Activated T-helper 1 cell treated with anti-CD3 and anti-CD28 coated beads, Interleukin-12 subunit alpha, Interleukin-12 subunit beta, Interleukin-2, Interleukin-4 antibody, amounts not matched to agents 30 ng/mL and 10 ng/mL and 1 ng/mL, durations not matched to agents 14 hours and 24 hours and 36 hours (primary cell): Measurements from ENCODE around the gene CCDC9B. TPM values are rescaled to one million over a fixed set of nuclear protein-coding genes. Genes with fewer than 3 reads are reported as not detected.
A peak's percentile ranks its signal among the peaks of the same experiment; 100 is the strongest.

ENCODE experiments used
- DNase-seq: peaks from one replicate; pipeline ENCODE4 v3.0.0; 2021; ENCODE audit warnings: low spot score
- H3K27ac Mint-ChIP-seq: one replicate; pipeline ENCODE4 v1.8.0; 2021; ENCODE audit warnings: mild to moderate bottlenecking, mixed read lengths
- H3K27me3 Mint-ChIP-seq: one replicate; pipeline ENCODE4 v1.8.0; 2022; ENCODE audit warnings: mild to moderate bottlenecking, moderate library complexity, mixed read lengths; ENCODE audit not compliant: insufficient read depth
- H3K36me3 Mint-ChIP-seq: one replicate; pipeline ENCODE4 v1.8.0; 2021; ENCODE audit warnings: low read depth, mixed read lengths
- H3K4me1 Mint-ChIP-seq: one replicate; pipeline ENCODE4 v1.8.0; 2021; ENCODE audit warnings: low read depth, mixed read lengths
- H3K4me3 Mint-ChIP-seq: one replicate; pipeline ENCODE4 v1.8.0; 2021; ENCODE audit warnings: mild to moderate bottlenecking, moderate library complexity, mixed read lengths
- H3K9me3 Mint-ChIP-seq: one replicate; pipeline ENCODE4 v1.8.0; 2021; ENCODE audit warnings: mixed read lengths
- intact Hi-C: fragments of 100-400 bp; cut with micrococcal nuclease; formaldehyde crosslinking; loops from one replicate; pipeline ENCODE4 v1.15.1; 2024
- total RNA-seq: library from RNA; stranded (reverse); gene quantifications from 2 replicates; pipeline ENCODE4 v1.2.3, GENCODE V29; 2022

The CCDC9B gene
- total RNA-seq, 1 donor from 2014 or later = 0.21 TPM

DNA sequence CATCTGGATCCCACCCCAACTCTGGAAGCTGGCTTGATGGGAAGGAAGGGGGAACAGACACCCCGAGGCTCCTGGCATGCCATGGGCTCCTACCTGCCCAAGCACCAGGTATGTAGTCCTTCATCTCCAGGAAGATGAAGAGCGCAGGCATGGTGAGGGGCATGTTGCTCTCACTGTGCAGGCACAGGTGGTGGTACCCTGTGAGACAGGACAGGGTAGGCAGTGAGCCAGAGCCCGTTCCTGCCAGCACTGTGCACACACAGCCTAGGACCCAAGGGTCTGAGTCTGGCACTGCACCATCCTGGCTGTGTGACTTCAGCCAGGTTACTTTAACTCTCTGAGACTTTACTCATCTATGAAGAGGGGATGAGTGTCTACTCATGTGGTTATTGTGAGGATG lies 48.5 kb downstream of the CCDC9B start:
- H3K4me3 Mint-ChIP-seq = no peak overlapping the region
- no peak for DNase-seq
- H3K9me3 Mint-ChIP-seq = no peaks in the 10 kb centered on the region
- H3K4me1 Mint-ChIP-seq = no peaks in the 10 kb centered on the region
- H3K27ac Mint-ChIP-seq = no peak overlapping the region
- H3K27me3 Mint-ChIP-seq = no peaks in the 10 kb centered on the region
- intact Hi-C loops = no loop called here
- H3K36me3 Mint-ChIP-seq = peaks cover 17% of the 10 kb centered on the region

DNA sequence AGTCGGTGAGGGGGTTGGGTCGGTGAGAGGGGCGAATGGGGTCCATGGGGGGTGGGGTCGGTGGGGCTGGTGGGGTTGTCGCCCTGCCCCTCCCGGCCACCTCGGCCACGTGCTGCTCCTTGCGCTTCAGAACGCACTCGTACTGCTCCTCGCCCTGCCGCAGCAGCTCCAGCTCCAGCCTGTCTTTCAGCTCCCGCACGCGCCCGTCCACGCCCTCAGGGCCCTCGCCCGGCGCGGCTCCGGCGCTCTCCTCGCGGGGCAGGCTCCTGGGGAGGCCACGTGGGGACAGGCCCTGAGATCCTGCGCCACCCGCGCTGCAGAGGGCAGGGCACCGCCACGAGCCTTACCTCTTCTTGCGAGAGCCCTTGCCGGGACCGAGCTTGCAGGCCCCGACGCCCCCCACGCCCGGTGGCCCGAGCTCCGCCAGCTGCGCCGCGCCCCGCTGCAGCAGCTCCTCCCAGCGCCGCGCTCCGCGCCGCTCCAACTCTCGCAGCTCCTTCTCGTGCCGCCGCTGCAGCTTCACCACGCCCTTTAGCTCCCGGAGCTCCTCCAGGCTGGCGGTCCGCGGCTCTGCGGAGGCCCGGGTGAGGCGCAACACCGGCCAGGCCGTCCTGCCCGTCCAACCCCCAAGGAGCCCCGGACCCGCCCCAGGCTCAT lies 49.7 kb downstream of the CCDC9B start:
- H3K4me1 Mint-ChIP-seq = no peaks in the 10 kb centered on the region
- no peak overlapping the region for H3K4me3 Mint-ChIP-seq
- no peaks in the 10 kb centered on the region for H3K27me3 Mint-ChIP-seq
- intact Hi-C loops = no loop called here
- no peaks in the 10 kb centered on the region for H3K9me3 Mint-ChIP-seq
- H3K27ac Mint-ChIP-seq = no peak overlapping the region
- peaks cover 10% of the 10 kb centered on the region for H3K36me3 Mint-ChIP-seq
- no peak for DNase-seq

DNA sequence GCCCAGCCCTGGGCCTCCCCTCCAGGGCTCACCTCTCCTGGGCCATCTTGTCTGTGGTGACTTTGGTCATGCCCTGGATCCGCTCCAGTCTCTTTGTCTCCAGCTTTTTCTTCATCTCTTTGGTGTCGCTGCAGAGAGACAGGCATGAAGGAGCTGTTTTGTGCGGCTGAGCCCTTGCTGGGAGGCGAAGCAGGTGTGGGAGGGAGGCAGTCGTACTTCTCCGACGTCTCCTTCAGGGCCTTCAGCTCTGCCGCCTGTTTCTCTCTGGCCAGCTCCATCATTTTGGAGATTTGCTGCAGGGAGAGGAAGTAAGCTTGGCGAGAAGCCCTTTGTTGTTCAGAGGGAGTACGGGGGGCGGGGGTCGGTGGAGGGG lies 50.2 kb downstream of the CCDC9B start:
- no peak overlapping the region for H3K27ac Mint-ChIP-seq
- H3K27me3 Mint-ChIP-seq = no peaks in the 10 kb centered on the region
- H3K9me3 Mint-ChIP-seq = no peaks in the 10 kb centered on the region
- H3K4me3 Mint-ChIP-seq = no peak overlapping the region
- DNase-seq = no peak
- intact Hi-C loops = no loop called here
- no peaks in the 10 kb centered on the region for H3K4me1 Mint-ChIP-seq
- peaks cover 10% of the 10 kb centered on the region for H3K36me3 Mint-ChIP-seq

DNA sequence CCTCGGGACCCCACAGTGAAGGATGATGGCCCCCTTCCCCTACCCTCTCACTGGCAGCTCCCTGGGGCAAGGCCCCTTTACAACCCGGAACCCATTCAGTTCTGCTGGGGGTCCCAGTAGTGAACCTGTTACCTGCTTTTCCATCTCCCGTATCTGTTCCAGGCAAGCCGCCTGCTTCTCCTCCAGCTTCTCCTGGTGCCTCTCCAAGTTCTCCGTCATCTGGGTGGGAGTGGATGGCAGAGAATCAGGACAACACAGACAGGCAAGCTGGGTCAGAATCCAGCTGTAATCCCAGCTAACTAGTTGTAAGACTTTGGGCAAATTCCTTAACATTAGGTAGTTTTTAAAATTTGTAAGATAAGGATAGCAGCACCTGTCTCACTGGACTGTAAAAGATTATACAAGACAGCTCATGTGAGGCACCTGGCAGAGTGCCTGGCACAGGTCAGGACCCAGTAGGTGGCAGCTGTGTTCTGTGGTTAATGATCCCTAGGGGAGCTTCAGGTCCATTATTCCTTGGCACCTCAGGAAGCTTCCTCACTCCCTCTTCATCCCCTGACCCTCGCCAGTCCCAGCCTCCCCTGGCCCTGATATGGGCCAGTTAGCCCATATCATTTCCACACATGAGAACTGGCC lies 51.5 kb downstream of the CCDC9B start:
- intact Hi-C loops = no loop called here
- DNase-seq = no peak
- peaks cover 2% of the 10 kb centered on the region for H3K27me3 Mint-ChIP-seq
- peaks cover 11% of the 10 kb centered on the region for H3K36me3 Mint-ChIP-seq
- no peaks in the 10 kb centered on the region for H3K4me1 Mint-ChIP-seq
- H3K4me3 Mint-ChIP-seq = no peak overlapping the region
- H3K27ac Mint-ChIP-seq = no peak overlapping the region
- no peaks in the 10 kb centered on the region for H3K9me3 Mint-ChIP-seq

DNA sequence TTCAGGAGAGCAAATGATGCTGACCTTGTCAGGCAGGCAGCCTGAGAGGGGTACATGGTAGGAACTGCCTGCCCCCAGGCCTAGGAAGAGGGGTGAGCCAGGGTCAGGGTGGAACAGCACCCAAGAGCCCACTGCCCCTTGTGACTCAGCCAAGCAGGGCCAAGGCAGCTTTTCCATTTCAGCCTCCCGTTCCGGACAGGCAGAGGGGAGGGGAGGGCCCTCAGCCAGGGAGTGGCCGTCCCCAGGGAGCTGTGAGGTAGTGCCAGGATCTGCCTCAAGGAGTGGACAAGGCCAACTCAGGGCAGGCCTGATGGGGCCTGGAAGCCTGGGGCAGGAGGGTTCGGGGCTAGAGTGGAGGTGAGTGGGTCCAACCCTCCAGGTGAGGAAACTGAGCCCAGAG lies 52.8 kb downstream of the CCDC9B start:
- H3K27ac Mint-ChIP-seq = no peak overlapping the region
- H3K36me3 Mint-ChIP-seq = peaks cover 12% of the 10 kb centered on the region
- DNase-seq = no peak
- no peaks in the 10 kb centered on the region for H3K9me3 Mint-ChIP-seq
- H3K4me3 Mint-ChIP-seq = no peak overlapping the region
- peaks cover 12% of the 10 kb centered on the region for H3K27me3 Mint-ChIP-seq
- intact Hi-C loops = no loop called here
- no peaks in the 10 kb centered on the region for H3K4me1 Mint-ChIP-seq

DNA sequence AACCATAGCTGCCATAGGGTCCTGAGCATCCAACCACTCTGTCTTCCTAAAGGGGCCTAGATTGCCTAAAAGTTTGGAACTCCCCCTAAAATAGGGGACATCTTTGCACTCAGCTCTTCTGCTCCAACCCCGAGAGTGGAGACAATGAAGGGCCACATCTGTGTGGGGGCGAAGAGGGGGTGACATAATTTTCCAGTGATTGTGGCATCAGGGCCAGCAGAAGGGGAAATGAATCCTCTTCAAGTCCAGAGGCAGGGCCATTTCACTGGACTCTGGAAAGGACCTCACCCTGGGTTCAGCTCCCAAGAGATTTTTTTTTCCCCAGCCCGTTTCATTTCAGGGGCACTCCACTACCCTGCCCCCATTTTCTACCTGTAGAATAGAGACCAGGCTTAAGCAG lies 53.2 kb downstream of the CCDC9B start:
- peaks cover 12% of the 10 kb centered on the region for H3K36me3 Mint-ChIP-seq
- DNase-seq = no peak
- peaks cover 12% of the 10 kb centered on the region for H3K27me3 Mint-ChIP-seq
- no peaks in the 10 kb centered on the region for H3K4me1 Mint-ChIP-seq
- H3K4me3 Mint-ChIP-seq = no peak overlapping the region
- intact Hi-C loops = no loop called here
- H3K9me3 Mint-ChIP-seq = no peaks in the 10 kb centered on the region
- no peak overlapping the region for H3K27ac Mint-ChIP-seq

DNA sequence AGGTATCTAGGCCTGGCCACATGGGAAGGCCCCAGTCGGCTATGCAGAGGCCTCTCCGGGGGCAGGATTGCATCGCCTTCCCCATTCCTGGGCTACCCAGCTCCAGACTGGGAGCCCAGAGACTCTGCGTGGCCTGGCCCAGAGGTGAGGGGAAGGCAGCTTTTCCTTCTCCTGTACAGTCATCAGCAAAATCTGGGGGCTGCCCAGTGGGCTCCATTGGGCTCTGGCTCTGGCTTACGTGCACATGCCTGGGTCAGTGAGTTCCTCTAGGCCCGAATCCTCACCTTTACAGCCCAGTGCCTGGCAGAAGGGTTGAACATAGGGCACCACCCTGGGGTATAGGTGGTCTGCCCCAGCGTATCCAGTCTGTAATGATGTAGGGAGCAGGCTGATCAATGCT lies 53.9 kb downstream of the CCDC9B start:
- DNase-seq = no peak
- intact Hi-C loops = no loop called here
- peaks cover 12% of the 10 kb centered on the region for H3K27me3 Mint-ChIP-seq
- H3K4me3 Mint-ChIP-seq = no peak overlapping the region
- no peak overlapping the region for H3K27ac Mint-ChIP-seq
- no peaks in the 10 kb centered on the region for H3K4me1 Mint-ChIP-seq
- peaks cover 12% of the 10 kb centered on the region for H3K36me3 Mint-ChIP-seq
- no peaks in the 10 kb centered on the region for H3K9me3 Mint-ChIP-seq

DNA sequence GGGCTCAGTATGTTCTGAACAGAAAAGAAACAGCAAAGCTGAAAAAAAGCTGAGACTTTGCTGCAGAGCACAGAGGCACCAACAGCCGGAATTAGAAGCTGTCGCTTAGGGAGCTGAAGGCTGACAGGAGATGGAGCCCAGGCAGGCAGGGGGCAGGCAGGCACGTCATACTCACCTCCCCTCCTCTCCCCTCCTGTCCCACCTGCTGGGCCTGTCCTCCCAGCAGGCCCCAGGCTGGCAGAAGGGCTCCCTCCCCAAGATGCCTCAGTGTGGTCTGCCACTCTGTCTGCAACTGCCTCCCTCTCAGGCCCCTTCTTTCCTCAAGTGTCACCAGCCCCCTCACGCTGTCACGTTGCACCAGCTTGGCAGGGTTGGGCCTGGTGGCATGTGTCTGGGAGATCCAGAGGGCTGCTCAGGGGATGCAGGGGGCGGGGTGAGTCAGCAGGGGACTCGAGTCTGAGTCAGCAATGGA lies 54.6 kb downstream of the CCDC9B start:
- H3K4me1 Mint-ChIP-seq = no peaks in the 10 kb centered on the region
- no peak for DNase-seq
- intact Hi-C loops = no loop called here
- no peak overlapping the region for H3K4me3 Mint-ChIP-seq
- peaks cover 13% of the 10 kb centered on the region for H3K27me3 Mint-ChIP-seq
- no peak overlapping the region for H3K27ac Mint-ChIP-seq
- H3K9me3 Mint-ChIP-seq = no peaks in the 10 kb centered on the region
- peaks cover 12% of the 10 kb centered on the region for H3K36me3 Mint-ChIP-seq

DNA sequence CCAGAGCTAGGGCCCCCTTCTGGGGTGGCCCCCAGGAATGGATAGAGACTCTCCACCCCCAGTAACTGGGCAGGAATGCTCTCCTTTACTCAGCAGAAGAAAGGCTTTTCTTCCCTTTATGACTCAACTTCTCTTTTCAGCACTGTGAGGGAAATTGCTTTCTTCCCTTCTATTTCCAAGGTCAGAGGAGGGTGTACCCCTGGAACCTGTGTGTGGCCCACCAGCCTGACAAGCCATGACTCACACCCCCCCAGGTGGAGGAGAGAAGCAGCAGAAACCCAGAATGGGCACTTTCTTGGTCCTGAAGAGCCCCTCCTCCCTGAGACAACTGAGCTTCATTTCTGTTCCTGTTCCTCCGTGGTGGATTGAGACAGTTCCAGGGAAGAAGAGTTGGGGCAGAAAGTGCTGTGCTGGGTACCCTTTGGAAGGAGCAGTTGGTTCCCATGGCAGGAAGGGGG lies 55.2 kb downstream of the CCDC9B start:
- intact Hi-C loops = no loop called here

DNA sequence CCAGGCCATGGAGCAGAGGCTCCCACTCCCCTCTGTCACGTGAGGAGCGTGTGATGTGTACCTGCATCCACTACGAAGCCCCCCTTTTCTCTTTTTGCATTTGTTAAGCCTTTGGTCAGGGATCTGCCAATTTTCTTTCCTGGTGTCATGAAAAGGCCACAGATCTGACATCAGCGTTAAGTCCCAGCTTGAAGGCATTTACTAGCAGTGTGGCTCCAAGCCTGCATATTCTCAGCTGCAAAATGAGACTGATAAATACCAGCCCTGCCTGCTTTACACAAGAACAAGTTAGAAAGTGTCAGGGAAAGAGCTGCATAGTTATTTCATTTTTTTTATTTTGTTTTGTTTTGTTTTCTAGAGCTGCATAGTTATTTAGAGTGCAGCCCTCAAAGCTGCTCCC lies 55.6 kb downstream of the CCDC9B start:
- Mint-ChIP-seq H3K4me1 (no peaks in the 10 kb centered on the region), H3K4me3 (no peak overlapping the region), H3K27ac (no peak overlapping the region), H3K9me3 (no peaks in the 10 kb centered on the region), H3K36me3 (peaks cover 10% of the 10 kb centered on the region), H3K27me3 (peaks cover 23% of the 10 kb centered on the region)
- DNase-seq = no peak
- intact Hi-C loops = no loop called here

More for the DNA sequence above, 55.2 kb downstream of the CCDC9B start:
- no peak overlapping the region for H3K27ac Mint-ChIP-seq
- H3K36me3 Mint-ChIP-seq = peaks cover 11% of the 10 kb centered on the region
- DNase-seq = no peak
- no peaks in the 10 kb centered on the region for H3K4me1 Mint-ChIP-seq
- no peaks in the 10 kb centered on the region for H3K9me3 Mint-ChIP-seq
- no peak overlapping the region for H3K4me3 Mint-ChIP-seq
- H3K27me3 Mint-ChIP-seq = peaks cover 18% of the 10 kb centered on the region

DNA sequence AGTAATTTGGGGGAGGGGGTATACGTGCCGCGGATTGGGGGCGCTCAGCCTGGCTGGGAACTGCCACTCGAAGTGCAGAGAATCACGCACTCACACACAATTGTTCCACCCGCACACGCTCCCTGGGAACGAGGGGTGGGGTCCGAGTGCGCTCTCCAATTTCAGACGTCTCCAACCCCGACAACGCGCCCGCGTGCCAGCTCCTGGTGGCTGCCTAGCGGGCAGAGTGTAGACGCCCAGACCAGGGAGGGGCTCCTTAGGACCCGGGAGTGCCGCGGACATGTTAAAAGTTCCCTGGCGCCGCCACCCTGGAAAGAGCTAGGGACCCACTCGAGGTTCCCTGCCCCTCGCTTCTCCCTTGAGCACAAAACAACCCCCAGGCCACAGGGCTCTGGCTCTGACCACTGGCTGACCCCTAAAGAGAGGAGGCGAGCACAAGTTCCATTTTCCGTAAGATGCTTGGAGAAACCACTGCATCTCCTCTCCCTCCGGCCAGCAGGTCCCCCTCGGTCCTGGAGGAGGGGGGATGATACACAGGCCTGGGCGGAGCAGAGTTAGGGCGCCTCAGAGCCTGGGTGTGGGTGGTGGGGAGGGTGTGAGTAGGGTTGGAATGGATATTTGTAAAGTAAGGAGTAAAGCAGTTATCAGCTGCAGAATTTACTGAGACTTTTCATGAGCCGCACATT lies 57.0 kb downstream of the CCDC9B start:
- intact Hi-C loops = no loop called here
- Mint-ChIP-seq H3K27ac (no peak overlapping the region), H3K4me1 (peaks cover 5% of the 10 kb centered on the region), H3K9me3 (no peaks in the 10 kb centered on the region), H3K4me3 (no peak overlapping the region), H3K27me3 (peaks cover 33% of the 10 kb centered on the region), H3K36me3 (peaks cover 7% of the 10 kb centered on the region)
- DNase-seq = no peak

DNA sequence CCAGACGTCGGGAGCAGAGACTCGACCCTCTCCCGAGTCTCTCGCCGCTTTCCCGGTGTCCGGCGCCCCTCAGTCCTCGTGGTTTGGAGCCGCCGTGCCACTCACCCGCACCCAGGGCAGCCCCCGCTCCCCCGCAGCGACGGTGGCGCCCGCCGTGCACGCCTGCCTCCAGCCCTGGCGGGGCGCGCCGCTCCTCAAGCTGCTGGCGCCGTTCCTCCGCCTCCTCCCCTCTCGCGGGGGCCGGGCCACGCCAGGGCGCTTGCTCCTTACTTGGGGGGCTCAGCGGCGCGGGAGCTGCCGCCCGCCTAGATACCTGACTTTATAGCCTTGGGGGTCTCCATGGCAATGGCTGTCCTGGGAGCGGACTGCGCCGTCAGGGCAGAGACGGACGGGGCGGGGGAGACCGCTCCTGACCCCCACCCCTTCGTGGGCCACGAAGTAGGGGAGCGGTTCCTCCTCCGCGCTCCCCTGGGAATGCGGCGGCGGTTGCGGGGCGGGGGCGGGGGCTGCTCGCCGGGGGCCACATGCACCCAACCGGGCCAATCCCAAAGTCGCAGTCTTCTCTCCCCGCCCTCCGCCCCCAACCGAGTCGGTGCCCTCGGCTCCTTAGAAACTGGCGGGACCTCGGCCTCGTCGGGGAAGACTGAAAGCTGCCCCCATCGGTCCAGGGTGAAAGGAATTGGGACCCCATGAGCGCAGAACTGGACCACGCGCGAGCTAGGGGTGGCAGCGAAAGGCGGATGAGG lies 57.7 kb downstream of the CCDC9B start, which contains the start of gene ANKRD63:
Gene ANKRD63, minus strand, starts transcription at position 196 of the 746 bp plus-strand sequence. CDS start 478 bp downstream, outside the sequence.
- Mint-ChIP-seq H3K4me3 (peak within 1 kb of the TSS; percentile 68), H3K9me3 (no peaks in the 10 kb centered on the region), H3K36me3 (peaks cover 7% of the 10 kb centered on the region), H3K27ac (no peak within 1 kb of the TSS), H3K27me3 (peaks cover 40% of the 10 kb centered on the region), H3K4me1 (peaks cover 5% of the 10 kb centered on the region)
- DNase-seq = no peak
- intact Hi-C loops = no loop called here
